Left colon (tissue), 2 donors: ENCODE measurements around the gene C1orf198. TPM values are rescaled to one million over a fixed set of nuclear protein-coding genes. Genes with fewer than 3 reads are reported as not detected.

Experiments used
- ATAC-seq: fragments of 200-7000 bp; cut with Tn5 transposase; one replicate; pipeline ENCODE4 v1.9.1; 2020; ENCODE audit warnings: mild to moderate bottlenecking, moderate library complexity
- DNase-seq, 2 donors: peaks; one replicate each; pipeline ENCODE4 v3.0.0-alpha.2; 2020
- intact Hi-C, 2 donors: fragments of 100-400 bp; cut with DNase I in 1 of 2; cut with micrococcal nuclease in 1 of 2; formaldehyde crosslinking; loops; one replicate each; pipeline versions ENCODE4 v1.11.2 to v1.14.0; 2022; cut with DNase I, micrococcal nuclease
- total RNA-seq, 2 donors: library from RNA; stranded (reverse); fragmentation: NEBNext Ultra II Directional; extraction: Animal tissue kit (Norgen Biotek cat#: 25700); gene quantifications; one replicate each; pipeline ENCODE4 v1.2.1, GENCODE V29; 2021
- donor health status: DM: no; HTN: no; CAD: no.
- donor health status: DM: yes; HTN: yes; CAD: no.

The C1orf198 gene
- total RNA-seq, 2 donors from 2014 or later, result 14.4 to 16.6 TPM

- DNase-seq (no peak), ATAC-seq (no peak)
- intact Hi-C loops, result no loop called here
These were observed 3.1 kb downstream of the C1orf198 start for GRCh38 chr1:230865062-230865817.

GRCh38 chr1:230864441-230864840, 3.9 kb downstream of the C1orf198 start:
- intact Hi-C loops, result no loop called here
- DNase-seq (no peak), ATAC-seq (no peak)

GRCh38 chr1:230863449-230863848, 4.9 kb downstream of the C1orf198 start:
- DNase-seq (peak in 1 of 2 donors; percentile 25), ATAC-seq (peak; percentile 34)
- intact Hi-C loops, result no loop called here

GRCh38 chr1:230861970-230862595, 6.2 kb downstream of the C1orf198 start:
- ATAC-seq (no peak), DNase-seq (no peak)
- intact Hi-C loops, result no loop called here

GRCh38 chr1:230861489-230861888, 6.8 kb downstream of the C1orf198 start:
- ATAC-seq (no peak), DNase-seq (no peak)
- intact Hi-C loops, result no loop called here

GRCh38 chr1:230860617-230861384, 7.5 kb downstream of the C1orf198 start:
- DNase-seq (no peak), ATAC-seq (no peak)
- intact Hi-C loops, result no loop called here

- no peak for ATAC-seq
- no peak for DNase-seq
- intact Hi-C loops, result no loop called here
These were observed 9.2 kb downstream of the C1orf198 start for GRCh38 chr1:230858918-230859729.

GRCh38 chr1:230858236-230858820, 10.0 kb downstream of the C1orf198 start:
- intact Hi-C loops, result no loop called here
- DNase-seq, result no peak
- ATAC-seq, result no peak

GRCh38 chr1:230857822-230858221, 10.5 kb downstream of the C1orf198 start:
- intact Hi-C loops, result no loop called here
- DNase-seq (no peak), ATAC-seq (no peak)

GRCh38 chr1:230857077-230857476, 11.2 kb downstream of the C1orf198 start:
- DNase-seq, result no peak
- intact Hi-C loops, result no loop called here
- no peak for ATAC-seq

- ATAC-seq, result no peak
These were observed 12.4 kb downstream of the C1orf198 start for GRCh38 chr1:230855886-230856285.

GRCh38 chr1:230854423-230854822, 13.9 kb downstream of the C1orf198 start:
- DNase-seq (no peak), ATAC-seq (no peak)
- intact Hi-C loops, result no loop called here

More at GRCh38 chr1:230855886-230856285, 12.4 kb downstream of the C1orf198 start:
- DNase-seq, result no peak
- intact Hi-C loops, result no loop called here

GRCh38 chr1:230853731-230854130, 14.6 kb downstream of the C1orf198 start:
- intact Hi-C loops, result no loop called here
- no peak for DNase-seq
- ATAC-seq, result no peak

- intact Hi-C loops, result no loop called here
- DNase-seq (no peak), ATAC-seq (no peak)
These were observed 15.4 kb downstream of the C1orf198 start for GRCh38 chr1:230852959-230853358.

- intact Hi-C loops, result no loop called here
- ATAC-seq, result no peak
- DNase-seq, result no peak
These were observed 17.0 kb downstream of the C1orf198 start for GRCh38 chr1:230851291-230851691.

- DNase-seq (no peak), ATAC-seq (no peak)
- intact Hi-C loops, result no loop called here
These were observed 17.8 kb downstream of the C1orf198 start for GRCh38 chr1:230850547-230850946.

- DNase-seq (no peak), ATAC-seq (no peak)
- intact Hi-C loops, result no loop called here
These were observed 18.7 kb downstream of the C1orf198 start for GRCh38 chr1:230849451-230850224.

- no peak for ATAC-seq
- intact Hi-C loops, result no loop called here
- DNase-seq, result no peak
These were observed 20.1 kb downstream of the C1orf198 start for GRCh38 chr1:230848235-230848634.
